ENCODE results near the gene TTI1.

GRCh38 chr20:37976887-37977286 lies 56.4 kb downstream of the TTI1 start:
- TF ChIP-seq, protein P1, sequence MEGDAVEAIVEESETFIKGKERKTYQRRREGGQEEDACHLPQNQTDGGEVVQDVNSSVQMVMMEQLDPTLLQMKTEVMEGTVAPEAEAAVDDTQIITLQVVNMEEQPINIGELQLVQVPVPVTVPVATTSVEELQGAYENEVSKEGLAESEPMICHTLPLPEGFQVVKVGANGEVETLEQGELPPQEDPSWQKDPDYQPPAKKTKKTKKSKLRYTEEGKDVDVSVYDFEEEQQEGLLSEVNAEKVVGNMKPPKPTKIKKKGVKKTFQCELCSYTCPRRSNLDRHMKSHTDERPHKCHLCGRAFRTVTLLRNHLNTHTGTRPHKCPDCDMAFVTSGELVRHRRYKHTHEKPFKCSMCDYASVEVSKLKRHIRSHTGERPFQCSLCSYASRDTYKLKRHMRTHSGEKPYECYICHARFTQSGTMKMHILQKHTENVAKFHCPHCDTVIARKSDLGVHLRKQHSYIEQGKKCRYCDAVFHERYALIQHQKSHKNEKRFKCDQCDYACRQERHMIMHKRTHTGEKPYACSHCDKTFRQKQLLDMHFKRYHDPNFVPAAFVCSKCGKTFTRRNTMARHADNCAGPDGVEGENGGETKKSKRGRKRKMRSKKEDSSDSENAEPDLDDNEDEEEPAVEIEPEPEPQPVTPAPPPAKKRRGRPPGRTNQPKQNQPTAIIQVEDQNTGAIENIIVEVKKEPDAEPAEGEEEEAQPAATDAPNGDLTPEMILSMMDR (IDR thresholded peaks at IDR 0.05), result no peak
- TF ChIP-seq EZH2 (IDR thresholded peaks at IDR 0.05; ENCODE audit: borderline replicate concordance, insufficient read depth, low read depth, low read length, poor library complexity, severe bottlenecking), result no peak

All from B cell (primary cell).